ENCODE data around the gene MAPT.

Gene MAPT

DNA sequence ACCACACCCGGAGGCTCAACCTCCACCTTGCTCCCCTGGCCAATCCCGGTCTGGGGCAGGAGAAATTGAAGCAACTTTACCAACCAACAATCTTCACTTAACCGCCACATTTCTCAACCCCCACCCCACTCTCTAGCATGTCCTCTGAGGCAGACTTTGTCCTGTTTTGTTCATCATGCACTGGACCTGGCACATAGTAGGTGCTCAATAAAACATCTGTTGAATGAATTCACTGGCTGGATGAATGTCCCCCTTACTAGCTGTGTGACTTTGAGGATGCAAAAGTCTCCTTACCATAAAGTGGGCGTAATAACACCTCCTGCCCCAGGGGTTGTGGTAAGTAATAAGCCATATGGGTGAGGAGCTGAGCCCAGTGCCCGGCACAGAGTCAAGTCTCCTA lies 43.9 kb upstream of the MAPT start:
- Mint-ChIP-seq H3K27me3 (ENCODE audit: low read depth) (peaks cover 44% of the 10 kb centered on the region), H3K36me3 (ENCODE audit: low read depth) (no peaks in the 10 kb centered on the region), H3K4me3 (no peak overlapping the region), H3K4me1 (no peaks in the 10 kb centered on the region), H3K27ac (no peak overlapping the region), H3K9me3 (no peaks in the 10 kb centered on the region)
- TF ChIP-seq, protein P1, sequence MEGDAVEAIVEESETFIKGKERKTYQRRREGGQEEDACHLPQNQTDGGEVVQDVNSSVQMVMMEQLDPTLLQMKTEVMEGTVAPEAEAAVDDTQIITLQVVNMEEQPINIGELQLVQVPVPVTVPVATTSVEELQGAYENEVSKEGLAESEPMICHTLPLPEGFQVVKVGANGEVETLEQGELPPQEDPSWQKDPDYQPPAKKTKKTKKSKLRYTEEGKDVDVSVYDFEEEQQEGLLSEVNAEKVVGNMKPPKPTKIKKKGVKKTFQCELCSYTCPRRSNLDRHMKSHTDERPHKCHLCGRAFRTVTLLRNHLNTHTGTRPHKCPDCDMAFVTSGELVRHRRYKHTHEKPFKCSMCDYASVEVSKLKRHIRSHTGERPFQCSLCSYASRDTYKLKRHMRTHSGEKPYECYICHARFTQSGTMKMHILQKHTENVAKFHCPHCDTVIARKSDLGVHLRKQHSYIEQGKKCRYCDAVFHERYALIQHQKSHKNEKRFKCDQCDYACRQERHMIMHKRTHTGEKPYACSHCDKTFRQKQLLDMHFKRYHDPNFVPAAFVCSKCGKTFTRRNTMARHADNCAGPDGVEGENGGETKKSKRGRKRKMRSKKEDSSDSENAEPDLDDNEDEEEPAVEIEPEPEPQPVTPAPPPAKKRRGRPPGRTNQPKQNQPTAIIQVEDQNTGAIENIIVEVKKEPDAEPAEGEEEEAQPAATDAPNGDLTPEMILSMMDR (IDR thresholded peaks at IDR 0.05; ENCODE audit: unreplicated experiment in 3 of 3): no peak

DNA sequence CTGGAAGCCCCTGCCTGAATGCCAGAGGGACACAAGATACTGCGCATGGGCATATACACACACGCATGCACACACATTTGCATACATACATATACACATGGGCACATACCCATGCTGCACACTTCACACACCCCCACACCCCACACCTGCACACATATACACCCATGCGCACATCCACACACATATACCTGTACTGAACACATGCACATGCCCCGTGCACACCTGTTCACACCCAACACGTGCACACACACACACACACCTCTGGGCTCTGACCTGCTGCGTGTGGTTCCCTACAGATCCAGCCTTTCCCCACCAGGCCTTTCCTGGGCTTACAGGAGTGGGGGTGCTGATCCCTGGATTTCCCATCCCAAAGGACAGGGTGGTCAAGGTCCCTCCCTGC lies 43.3 kb upstream of the MAPT start:
- Mint-ChIP-seq H3K27me3 (ENCODE audit: low read depth) (peaks cover 45% of the 10 kb centered on the region), H3K4me3 (no peak overlapping the region), H3K36me3 (ENCODE audit: low read depth) (no peaks in the 10 kb centered on the region), H3K27ac (no peak overlapping the region), H3K4me1 (no peaks in the 10 kb centered on the region), H3K9me3 (no peaks in the 10 kb centered on the region)
- TF ChIP-seq, protein P1 (IDR thresholded peaks at IDR 0.05; ENCODE audit: unreplicated experiment in 3 of 3): no peak

DNA sequence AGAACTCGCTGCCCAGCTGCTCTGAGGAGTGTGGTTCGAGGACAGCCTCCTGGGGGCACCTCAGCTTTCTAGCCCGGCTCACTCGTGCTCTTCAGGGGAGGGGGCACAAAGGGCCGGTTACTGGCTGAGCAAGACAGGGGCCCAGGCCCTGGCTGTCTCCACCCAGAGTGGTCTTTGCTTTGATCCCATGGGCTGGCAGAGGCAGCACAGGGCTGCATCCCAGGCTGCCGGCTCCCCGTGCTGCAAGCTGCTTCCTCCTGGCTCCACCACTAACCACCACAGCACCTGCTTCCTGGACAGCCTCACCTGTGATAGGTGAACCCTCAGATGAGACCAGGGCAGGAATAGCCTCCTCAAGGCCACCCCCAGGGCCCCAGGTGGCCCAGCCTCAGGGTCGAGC lies 42.9 kb upstream of the MAPT start:
- Mint-ChIP-seq H3K27me3 (ENCODE audit: low read depth) (peaks cover 42% of the 10 kb centered on the region), H3K27ac (no peak overlapping the region), H3K9me3 (no peaks in the 10 kb centered on the region), H3K36me3 (ENCODE audit: low read depth) (no peaks in the 10 kb centered on the region), H3K4me1 (no peaks in the 10 kb centered on the region), H3K4me3 (no peak overlapping the region)
- TF ChIP-seq, protein P1 (IDR thresholded peaks at IDR 0.05; ENCODE audit: unreplicated experiment in 3 of 3): no peak

DNA sequence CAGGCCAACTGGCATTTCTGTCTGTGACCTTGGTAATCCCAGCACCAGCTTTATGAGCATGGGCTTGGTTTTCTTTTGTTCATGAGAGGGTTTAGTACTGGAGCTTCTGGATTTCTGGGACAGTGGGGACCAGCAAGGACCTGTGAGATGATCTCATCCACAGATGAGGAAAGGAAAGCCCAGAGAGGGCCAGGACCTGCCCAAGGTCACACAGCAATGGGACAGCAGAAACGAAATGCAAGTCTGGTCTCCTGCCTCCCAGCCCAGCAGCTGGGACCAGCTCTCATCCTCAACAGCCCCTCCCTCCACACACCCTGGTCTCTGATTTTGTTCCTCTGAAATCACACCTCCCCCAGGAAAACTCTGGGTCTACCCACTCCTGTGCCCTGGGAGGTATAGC lies 42.5 kb upstream of the MAPT start:
- Mint-ChIP-seq H3K4me3 (no peak overlapping the region), H3K9me3 (no peaks in the 10 kb centered on the region), H3K36me3 (ENCODE audit: low read depth) (no peaks in the 10 kb centered on the region), H3K27ac (no peak overlapping the region), H3K27me3 (ENCODE audit: low read depth) (peaks cover 42% of the 10 kb centered on the region), H3K4me1 (no peaks in the 10 kb centered on the region)
- TF ChIP-seq, protein P1 (IDR thresholded peaks at IDR 0.05; ENCODE audit: unreplicated experiment in 3 of 3): no peak

DNA sequence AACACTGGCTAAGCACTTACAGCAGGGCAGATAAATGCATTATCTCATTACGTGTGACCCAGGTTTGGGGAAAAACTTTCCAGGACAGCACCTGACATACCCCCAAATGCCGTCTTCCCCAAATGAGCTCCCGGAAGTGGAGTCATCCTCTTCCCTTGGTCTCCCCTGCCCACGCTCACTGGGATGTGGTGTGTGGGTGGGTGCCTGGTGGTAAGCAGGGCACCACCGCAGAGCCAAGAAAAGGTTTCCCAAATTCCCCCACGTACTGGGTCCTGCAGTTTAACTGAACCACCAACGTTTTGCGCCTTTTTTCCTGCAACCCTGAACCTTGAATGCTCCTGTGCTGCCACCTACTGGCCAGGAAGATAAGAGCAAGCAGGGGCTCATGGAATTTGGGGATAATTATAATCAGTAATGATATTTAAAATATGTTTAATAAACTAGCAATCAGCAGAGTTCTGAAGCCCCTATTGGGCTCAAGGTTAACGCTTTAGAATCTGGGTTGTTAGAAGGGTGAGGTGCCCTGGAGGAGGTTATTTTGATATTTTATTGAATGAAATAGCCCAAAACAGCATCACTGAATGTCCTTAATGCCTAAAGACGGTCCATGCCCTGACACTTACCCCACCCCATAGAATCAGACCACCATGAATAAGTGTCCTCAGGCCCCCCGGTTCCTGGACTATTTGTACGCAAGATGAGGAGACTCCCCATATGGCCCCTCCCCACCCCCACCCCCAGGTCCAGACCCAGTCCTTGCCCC lies 41.6 kb upstream of the MAPT start:
- TF ChIP-seq, protein P1 (IDR thresholded peaks at IDR 0.05; ENCODE audit: unreplicated experiment in 3 of 3): peak; percentile 85 to 91 (median 90)
- H3K4me1 Mint-ChIP-seq: peaks cover under 1% of the 10 kb centered on the region
- no peaks in the 10 kb centered on the region for H3K36me3 Mint-ChIP-seq (ENCODE audit: low read depth)
- H3K4me3 Mint-ChIP-seq: no peak overlapping the region
- H3K27me3 Mint-ChIP-seq (ENCODE audit: low read depth): peaks cover 43% of the 10 kb centered on the region
- no peak overlapping the region for H3K27ac Mint-ChIP-seq
- no peaks in the 10 kb centered on the region for H3K9me3 Mint-ChIP-seq

DNA sequence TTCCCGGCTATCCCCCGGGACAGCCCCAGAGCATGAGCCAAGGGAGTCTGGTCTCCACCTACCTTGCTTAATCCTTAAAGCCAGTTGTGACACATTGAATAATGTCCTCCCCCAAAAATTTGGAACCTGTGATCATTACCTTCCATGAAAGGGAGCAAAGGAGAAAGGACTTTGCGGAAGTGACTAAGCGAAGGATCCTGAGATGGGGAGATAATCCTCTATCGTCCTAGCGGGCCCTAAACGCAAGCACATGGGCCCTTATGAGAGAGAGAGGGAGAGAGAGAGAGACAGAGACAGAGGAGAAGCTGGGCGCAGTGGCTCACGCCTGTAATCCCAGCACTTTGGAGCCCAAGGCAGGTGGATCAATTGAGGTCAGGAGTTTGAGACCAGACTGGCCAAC lies 40.1 kb upstream of the MAPT start:
- peaks cover 5% of the 10 kb centered on the region for H3K4me1 Mint-ChIP-seq
- TF ChIP-seq, protein P1 (IDR thresholded peaks at IDR 0.05; ENCODE audit: unreplicated experiment in 3 of 3): no peak

More for the DNA sequence above, 40.1 kb upstream of the MAPT start:
- H3K4me3 Mint-ChIP-seq: no peak overlapping the region
- no peak overlapping the region for H3K27ac Mint-ChIP-seq
- peaks cover 50% of the 10 kb centered on the region for H3K27me3 Mint-ChIP-seq (ENCODE audit: low read depth)
- no peaks in the 10 kb centered on the region for H3K36me3 Mint-ChIP-seq (ENCODE audit: low read depth)
- H3K9me3 Mint-ChIP-seq: peaks cover 3% of the 10 kb centered on the region
